ENCODE measurements around the gene GEMIN7.

- peak; percentile 92 for TF ChIP-seq CTCF (IDR thresholded peaks at IDR 0.05; ENCODE audit: low read length)
- TF ChIP-seq EZH2 (optimal IDR thresholded peaks at IDR 0.05; ENCODE audit: low read depth, low read length) = no peak
- TF ChIP-seq EZH2phosphoT487 (IDR thresholded peaks at IDR 0.05; ENCODE audit: low read length) = no peak
These were observed 19.6 kb upstream of the GEMIN7 start for GRCh38 chr19:45059258-45059965.

Measured in MM.1S (cell line).